ENCODE results near the gene WDR4. TPM values are rescaled to one million over a fixed set of nuclear protein-coding genes. Genes with fewer than 3 reads are reported as not detected.

Gene WDR4
- total and polyA plus RNA-seq, 2 of the 13 experiments (the other 11 are each of a cell fraction or from before 2014, with no cell fraction given): 11.3 to 14.4 TPM

DNA sequence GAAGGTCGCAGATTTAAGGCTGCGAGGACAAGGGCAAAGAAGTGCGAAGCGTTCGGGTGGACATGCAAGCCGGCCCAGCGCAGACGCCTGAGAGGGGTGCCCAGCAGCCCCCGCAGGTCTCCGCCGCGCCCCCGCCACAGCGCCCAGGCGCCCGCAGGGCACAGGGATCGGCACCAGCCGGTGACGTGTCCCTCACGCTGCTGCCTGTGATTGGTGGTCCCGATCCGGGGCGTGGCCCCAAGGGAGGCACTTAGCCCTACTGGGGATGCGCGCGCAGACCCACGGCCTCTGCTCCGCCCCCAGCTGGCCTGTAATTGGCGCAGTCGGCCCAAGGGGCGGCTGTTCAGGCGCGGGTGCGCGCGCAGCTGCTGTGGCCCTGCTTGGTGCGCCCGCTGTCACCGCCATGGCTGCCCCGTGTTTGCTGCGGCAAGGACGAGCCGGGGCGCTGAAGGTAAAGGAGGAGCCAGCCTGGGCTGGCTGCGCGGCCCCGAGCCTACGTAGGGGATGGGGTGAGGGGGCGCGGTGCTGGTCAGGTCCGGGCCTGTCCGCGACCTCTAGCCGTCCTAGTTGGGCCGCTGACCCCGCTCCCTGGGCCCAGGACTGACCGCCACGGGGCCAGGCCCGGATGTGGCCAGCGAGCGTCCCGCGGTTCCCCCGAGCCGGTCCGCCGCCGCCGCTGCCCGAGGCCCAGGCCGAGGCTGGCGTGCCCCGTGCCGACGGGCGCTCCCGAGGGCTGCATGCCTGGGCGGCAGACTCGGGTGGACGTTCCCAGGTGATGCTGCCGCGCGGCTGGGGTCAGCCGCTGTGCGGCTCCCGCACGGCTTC, 13.8 kb upstream of the WDR4 start, which contains the start of gene NDUFV3 (continued):
- TF ChIP-seq, protein P1, sequence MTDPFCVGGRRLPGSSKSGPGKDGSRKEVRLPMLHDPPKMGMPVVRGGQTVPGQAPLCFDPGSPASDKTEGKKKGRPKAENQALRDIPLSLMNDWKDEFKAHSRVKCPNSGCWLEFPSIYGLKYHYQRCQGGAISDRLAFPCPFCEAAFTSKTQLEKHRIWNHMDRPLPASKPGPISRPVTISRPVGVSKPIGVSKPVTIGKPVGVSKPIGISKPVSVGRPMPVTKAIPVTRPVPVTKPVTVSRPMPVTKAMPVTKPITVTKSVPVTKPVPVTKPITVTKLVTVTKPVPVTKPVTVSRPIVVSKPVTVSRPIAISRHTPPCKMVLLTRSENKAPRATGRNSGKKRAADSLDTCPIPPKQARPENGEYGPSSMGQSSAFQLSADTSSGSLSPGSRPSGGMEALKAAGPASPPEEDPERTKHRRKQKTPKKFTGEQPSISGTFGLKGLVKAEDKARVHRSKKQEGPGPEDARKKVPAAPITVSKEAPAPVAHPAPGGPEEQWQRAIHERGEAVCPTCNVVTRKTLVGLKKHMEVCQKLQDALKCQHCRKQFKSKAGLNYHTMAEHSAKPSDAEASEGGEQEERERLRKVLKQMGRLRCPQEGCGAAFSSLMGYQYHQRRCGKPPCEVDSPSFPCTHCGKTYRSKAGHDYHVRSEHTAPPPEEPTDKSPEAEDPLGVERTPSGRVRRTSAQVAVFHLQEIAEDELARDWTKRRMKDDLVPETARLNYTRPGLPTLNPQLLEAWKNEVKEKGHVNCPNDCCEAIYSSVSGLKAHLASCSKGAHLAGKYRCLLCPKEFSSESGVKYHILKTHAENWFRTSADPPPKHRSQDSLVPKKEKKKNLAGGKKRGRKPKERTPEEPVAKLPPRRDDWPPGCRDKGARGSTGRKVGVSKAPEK (CRISPR knock-in tag; IDR thresholded peaks at IDR 0.05; ENCODE audit: borderline replicate concordance): 0 out of 2 replicates have a peak, but pooled peaks have one; percentile 45
- TF ChIP-seq, protein P2, sequence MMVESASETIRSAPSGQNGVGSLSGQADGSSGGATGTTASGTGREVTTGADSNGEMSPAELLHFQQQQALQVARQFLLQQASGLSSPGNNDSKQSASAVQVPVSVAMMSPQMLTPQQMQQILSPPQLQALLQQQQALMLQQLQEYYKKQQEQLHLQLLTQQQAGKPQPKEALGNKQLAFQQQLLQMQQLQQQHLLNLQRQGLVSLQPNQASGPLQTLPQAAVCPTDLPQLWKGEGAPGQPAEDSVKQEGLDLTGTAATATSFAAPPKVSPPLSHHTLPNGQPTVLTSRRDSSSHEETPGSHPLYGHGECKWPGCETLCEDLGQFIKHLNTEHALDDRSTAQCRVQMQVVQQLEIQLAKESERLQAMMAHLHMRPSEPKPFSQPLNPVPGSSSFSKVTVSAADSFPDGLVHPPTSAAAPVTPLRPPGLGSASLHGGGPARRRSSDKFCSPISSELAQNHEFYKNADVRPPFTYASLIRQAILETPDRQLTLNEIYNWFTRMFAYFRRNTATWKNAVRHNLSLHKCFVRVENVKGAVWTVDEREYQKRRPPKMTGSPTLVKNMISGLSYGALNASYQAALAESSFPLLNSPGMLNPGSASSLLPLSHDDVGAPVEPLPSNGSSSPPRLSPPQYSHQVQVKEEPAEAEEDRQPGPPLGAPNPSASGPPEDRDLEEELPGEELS (CRISPR knock-in tag; IDR thresholded peaks at IDR 0.05): 0 out of 2 replicates have a peak, but pooled peaks have one; percentile 12
- TF ChIP-seq ZBTB1 (CRISPR knock-in tag; IDR thresholded peaks at IDR 0.05; ENCODE audit: borderline replicate concordance) (no peak), THAP11 (CRISPR knock-in tag; IDR thresholded peaks at IDR 0.05) (peak; percentile 79), ZSCAN29 (CRISPR knock-in tag; conservative IDR thresholded peaks at IDR 0.05) (0 out of 2 replicates have a peak, but pooled peaks have one; percentile 23), NRL (CRISPR knock-in tag; IDR thresholded peaks at IDR 0.05; ENCODE audit: borderline replicate concordance) (peak; percentile 48; the same call in 1 of the 2 replicates), ZBTB20 (CRISPR knock-in tag; IDR thresholded peaks at IDR 0.05; ENCODE audit: borderline replicate concordance, low read depth) (no peak), PPARG (CRISPR knock-in tag; conservative IDR thresholded peaks at IDR 0.05) (0 out of 2 replicates have a peak, but pooled peaks have one; percentile 18), ZFYVE20 (CRISPR knock-in tag; IDR thresholded peaks at IDR 0.05; ENCODE audit: borderline replicate concordance, low read depth) (0 out of 2 replicates have a peak, but pooled peaks have one; percentile 26), ZNF225 (CRISPR knock-in tag; IDR thresholded peaks at IDR 0.05) (no peak), ZC3H4 (CRISPR knock-in tag; IDR thresholded peaks at IDR 0.05; ENCODE audit: borderline replicate concordance) (no peak), ZNF460 (CRISPR knock-in tag; IDR thresholded peaks at IDR 0.05; ENCODE audit: borderline replicate concordance) (no peak), ZNF672 (CRISPR knock-in tag; IDR thresholded peaks at IDR 0.05) (no peak), XBP1 (CRISPR knock-in tag; IDR thresholded peaks at IDR 0.05) (peak; percentile 83; the same call in 1 of the 2 replicates)
- TF ChIP-seq, protein P3, sequence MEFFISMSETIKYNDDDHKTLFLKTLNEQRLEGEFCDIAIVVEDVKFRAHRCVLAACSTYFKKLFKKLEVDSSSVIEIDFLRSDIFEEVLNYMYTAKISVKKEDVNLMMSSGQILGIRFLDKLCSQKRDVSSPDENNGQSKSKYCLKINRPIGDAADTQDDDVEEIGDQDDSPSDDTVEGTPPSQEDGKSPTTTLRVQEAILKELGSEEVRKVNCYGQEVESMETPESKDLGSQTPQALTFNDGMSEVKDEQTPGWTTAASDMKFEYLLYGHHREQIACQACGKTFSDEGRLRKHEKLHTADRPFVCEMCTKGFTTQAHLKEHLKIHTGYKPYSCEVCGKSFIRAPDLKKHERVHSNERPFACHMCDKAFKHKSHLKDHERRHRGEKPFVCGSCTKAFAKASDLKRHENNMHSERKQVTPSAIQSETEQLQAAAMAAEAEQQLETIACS (CRISPR knock-in tag; IDR thresholded peaks at IDR 0.05): peak; percentile 89
- TF ChIP-seq, protein P4, sequence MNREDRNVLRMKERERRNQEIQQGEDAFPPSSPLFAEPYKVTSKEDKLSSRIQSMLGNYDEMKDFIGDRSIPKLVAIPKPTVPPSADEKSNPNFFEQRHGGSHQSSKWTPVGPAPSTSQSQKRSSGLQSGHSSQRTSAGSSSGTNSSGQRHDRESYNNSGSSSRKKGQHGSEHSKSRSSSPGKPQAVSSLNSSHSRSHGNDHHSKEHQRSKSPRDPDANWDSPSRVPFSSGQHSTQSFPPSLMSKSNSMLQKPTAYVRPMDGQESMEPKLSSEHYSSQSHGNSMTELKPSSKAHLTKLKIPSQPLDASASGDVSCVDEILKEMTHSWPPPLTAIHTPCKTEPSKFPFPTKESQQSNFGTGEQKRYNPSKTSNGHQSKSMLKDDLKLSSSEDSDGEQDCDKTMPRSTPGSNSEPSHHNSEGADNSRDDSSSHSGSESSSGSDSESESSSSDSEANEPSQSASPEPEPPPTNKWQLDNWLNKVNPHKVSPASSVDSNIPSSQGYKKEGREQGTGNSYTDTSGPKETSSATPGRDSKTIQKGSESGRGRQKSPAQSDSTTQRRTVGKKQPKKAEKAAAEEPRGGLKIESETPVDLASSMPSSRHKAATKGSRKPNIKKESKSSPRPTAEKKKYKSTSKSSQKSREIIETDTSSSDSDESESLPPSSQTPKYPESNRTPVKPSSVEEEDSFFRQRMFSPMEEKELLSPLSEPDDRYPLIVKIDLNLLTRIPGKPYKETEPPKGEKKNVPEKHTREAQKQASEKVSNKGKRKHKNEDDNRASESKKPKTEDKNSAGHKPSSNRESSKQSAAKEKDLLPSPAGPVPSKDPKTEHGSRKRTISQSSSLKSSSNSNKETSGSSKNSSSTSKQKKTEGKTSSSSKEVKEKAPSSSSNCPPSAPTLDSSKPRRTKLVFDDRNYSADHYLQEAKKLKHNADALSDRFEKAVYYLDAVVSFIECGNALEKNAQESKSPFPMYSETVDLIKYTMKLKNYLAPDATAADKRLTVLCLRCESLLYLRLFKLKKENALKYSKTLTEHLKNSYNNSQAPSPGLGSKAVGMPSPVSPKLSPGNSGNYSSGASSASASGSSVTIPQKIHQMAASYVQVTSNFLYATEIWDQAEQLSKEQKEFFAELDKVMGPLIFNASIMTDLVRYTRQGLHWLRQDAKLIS (CRISPR knock-in tag; IDR thresholded peaks at IDR 0.05): no peak
- TF ChIP-seq, protein P5, sequence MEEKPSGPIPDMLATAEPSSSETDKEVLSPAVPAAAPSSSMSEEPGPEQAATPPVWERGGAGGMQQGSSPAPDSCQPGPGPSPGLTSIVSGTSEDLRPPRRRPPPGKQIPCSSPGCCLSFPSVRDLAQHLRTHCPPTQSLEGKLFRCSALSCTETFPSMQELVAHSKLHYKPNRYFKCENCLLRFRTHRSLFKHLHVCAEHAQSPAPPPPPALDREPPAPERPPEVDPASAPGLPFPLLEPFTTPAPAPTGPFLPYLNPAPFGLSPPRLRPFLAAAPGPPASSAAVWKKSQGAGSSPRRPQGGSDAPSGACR (CRISPR knock-in tag; IDR thresholded peaks at IDR 0.05): 0 out of 2 replicates have a peak, but pooled peaks have one; percentile 58

All from HepG2 (cell line).